A549 (cell line): ENCODE data around the gene GTPBP6. TPM values are rescaled to one million over a fixed set of nuclear protein-coding genes. Genes with fewer than 3 reads are reported as not detected.
"Not testable (repeated sequence)": the region's sequence is repeated elsewhere in the genome, so short reads cannot be mapped to it uniquely, and the experiment has no call there.

Source experiments
- ATAC-seq, 2 experiments: fragments of 200-7000 bp in 1 of 2; fragments of >200 bp in 1 of 2; cut with Nextera tagmentation in 1 of 2; cut with Tn5 transposase in 1 of 2; 3 replicates each; pipeline versions ENCODE4 v1.8.0 to v1.9.1; 2018 to 2020; ENCODE audit warnings: mild to moderate bottlenecking in 1 of 2, moderate library complexity in 1 of 2
- CTCF ChIA-PET: fragments of 300-600 bp; sonication (Branson Sonifier 250); formaldehyde crosslinking; extraction: SDS; loops from one replicate; lab custom pipeline; 2021; ENCODE audit warnings: antibody characterized with exemption, inconsistent platforms; lab: Yijun Ruan, JAX
- POLR2A ChIA-PET: fragments of 350-600 bp; formaldehyde crosslinking; extraction: SDS; loops from one replicate; lab custom pipeline; 2021; ENCODE audit warnings: antibody characterized with exemption, inconsistent platforms; lab: Yijun Ruan, JAX
- DNase-seq, 2 experiments: peaks; one replicate each; pipeline versions ENCODE4 v3.0.0 to v3.0.0-alpha.2; 2011 to 2016; ENCODE audit warnings: low read depth in 1 of 2, low spot score in 1 of 2
- FAIRE-seq: peaks from 2 replicates; lab custom pipeline; 2011; peaks lifted over from hg19 to GRCh38; lab: Jason Lieb, UNC
- H3K27ac ChIP-seq, 2 experiments: fragments of >200 bp; sonication (Bioruptor Twin); formaldehyde crosslinking; 3 replicates each; pipeline ENCODE4 v1.5.1; 2016 to 2017
- H3K4me1 ChIP-seq: fragments of >200 bp; sonication (Bioruptor Twin); formaldehyde crosslinking; 3 replicates; pipeline ENCODE4 v1.6.1; 2016
- H3K4me2 ChIP-seq: fragments of >200 bp; sonication (Bioruptor Twin); formaldehyde crosslinking; 3 replicates; pipeline ENCODE4 v1.6.1; 2016
- H3K4me3 ChIP-seq: fragments of >200 bp; sonication (Bioruptor Twin); formaldehyde crosslinking; 3 replicates; pipeline ENCODE4 v1.5.1; 2016
- H3K9me3 ChIP-seq: fragments of >200 bp; sonication (Bioruptor Twin); formaldehyde crosslinking; 3 replicates; pipeline ENCODE4 v1.6.1; 2016
- BHLHE40 ChIP-seq: IDR thresholded peaks from 2 replicates; pipeline ENCODE4 v1.6.1; 2012; ENCODE audit warnings: low read depth, low read length, inconsistent platforms
- CBX2 ChIP-seq: fragments of 200-600 bp; sonication (generic); IDR thresholded peaks from 2 replicates; pipeline ENCODE4 v1.6.1; 2016; ENCODE audit warnings: low read depth, mild to moderate bottlenecking, borderline replicate concordance
- CEBPB ChIP-seq, 2 experiments: fragments of >200 bp in 1 of 2; sonication (Bioruptor Twin) in 1 of 2; formaldehyde crosslinking in 1 of 2; IDR thresholded peaks; 2 replicates each; pipeline ENCODE4 v1.6.1; 2012 to 2016
- CHD2 ChIP-seq: fragments of 150-350 bp; IDR thresholded peaks from 2 replicates; pipeline ENCODE4 v1.6.1; 2014; ENCODE audit warnings: low read length; ENCODE audit not compliant: partially characterized antibody
- EHMT2 ChIP-seq: fragments of 200-600 bp; sonication (generic); IDR thresholded peaks from 2 replicates; pipeline ENCODE4 v1.6.1; 2016; ENCODE audit warnings: antibody characterized with exemption, low read depth, mild to moderate bottlenecking, moderate library complexity
- ESRRA ChIP-seq: fragments of 150-350 bp; IDR thresholded peaks from 2 replicates; pipeline ENCODE4 v1.6.1; 2014; ENCODE audit warnings: mild to moderate bottlenecking, low read length, borderline replicate concordance
- JUN ChIP-seq, 2 experiments: fragments of >200 bp; sonication (Bioruptor Twin); formaldehyde crosslinking; IDR thresholded peaks; 2 replicates in 1 of 2; 3 replicates in 1 of 2; pipeline ENCODE4 v1.6.1; 2016 to 2017
- JUNB ChIP-seq: fragments of >200 bp; sonication (Bioruptor Twin); formaldehyde crosslinking; IDR thresholded peaks from 2 replicates; pipeline ENCODE4 v1.6.1; 2016
- MAZ ChIP-seq: fragments of 150-350 bp; IDR thresholded peaks from 2 replicates; pipeline ENCODE4 v1.6.1; 2014; ENCODE audit warnings: antibody characterized with exemption, low read depth, low read length, borderline replicate concordance
- MYC ChIP-seq: IDR thresholded peaks from 2 replicates; pipeline ENCODE4 v1.6.1; 2012; ENCODE audit warnings: mild to moderate bottlenecking, inconsistent platforms, low read length, improper control_type of control experiment, borderline replicate concordance
- NR3C1 ChIP-seq: fragments of >200 bp; sonication (Bioruptor Twin); formaldehyde crosslinking; IDR thresholded peaks from 3 replicates; pipeline ENCODE4 v1.6.1; 2017
- POLR2A ChIP-seq: IDR thresholded peaks from 2 replicates; pipeline ENCODE4 v1.6.1; 2012; ENCODE audit warnings: mild to moderate bottlenecking, low read length
- POLR2AphosphoS2 ChIP-seq: conservative IDR thresholded peaks from 2 replicates; pipeline ENCODE4 v1.6.1; 2012; ENCODE audit warnings: low read length, improper control_type of control experiment, inconsistent platforms
- SMC3 ChIP-seq: fragments of >200 bp; sonication (Bioruptor Twin); formaldehyde crosslinking; IDR thresholded peaks from 3 replicates; pipeline ENCODE4 v1.6.1; 2018; ENCODE audit warnings: inconsistent platforms
- SREBF2 ChIP-seq: fragments of 450-650 bp; IDR thresholded peaks from 2 replicates; pipeline ENCODE4 v1.6.1; 2014; ENCODE audit warnings: mild to moderate bottlenecking, moderate library complexity
- TP53 ChIP-seq: fragments of 250-450 bp; sonication (Bioruptor Pico); IDR thresholded peaks from 2 replicates; pipeline ENCODE4 v1.5.0; 2021; ENCODE audit warnings: mild to moderate bottlenecking, moderate library complexity
- WGBS: methylation state at CpG from one replicate; pipeline ENCODE4 v1.1.6; 2017; ENCODE audit errors: missing lambda C conversion rate; 5-methylcytosine and 5-hydroxymethylcytosine counted together
- polyA plus RNA-seq, 4 experiments: library from polyadenylated mRNA; depleted of rRNA in 3 of 4; stranded (reverse); fragments of >200 nt; fragmentation: RNase III in 1 of 4; extraction: RNeasy Plus Mini Kit Qiagen cat#74134 plus additional on column Dnase treatment in 1 of 4; gene quantifications; 2 replicates in 3 of 4; 3 replicates in 1 of 4; pipeline ENCODE4 v1.2.3, GENCODE V29; 2011 to 2017
- TF ChIP-seq, protein P1 (sequence below): fragments of >200 bp; sonication (Bioruptor Twin); formaldehyde crosslinking; IDR thresholded peaks from 3 replicates; pipeline ENCODE4 v1.6.1; 2016
- TF ChIP-seq, protein P2 (sequence below): fragments of 450-650 bp; IDR thresholded peaks from 2 replicates; pipeline ENCODE4 v1.6.1; 2014; ENCODE audit warnings: antibody characterized with exemption
- TF ChIP-seq, protein P3 (sequence below): fragments of 200-600 bp; sonication (generic); IDR thresholded peaks from 2 replicates; pipeline ENCODE4 v1.6.1; 2016; ENCODE audit warnings: antibody characterized with exemption, mild to moderate bottlenecking, moderate library complexity
- TF ChIP-seq, protein P4 (sequence below): IDR thresholded peaks from 2 replicates; pipeline ENCODE4 v1.6.1; 2012

Gene GTPBP6
- polyA plus RNA-seq, 2 of the 4 experiments (the other 2 are of a cell fraction) = 26.0 to 41.2 TPM

DNA sequence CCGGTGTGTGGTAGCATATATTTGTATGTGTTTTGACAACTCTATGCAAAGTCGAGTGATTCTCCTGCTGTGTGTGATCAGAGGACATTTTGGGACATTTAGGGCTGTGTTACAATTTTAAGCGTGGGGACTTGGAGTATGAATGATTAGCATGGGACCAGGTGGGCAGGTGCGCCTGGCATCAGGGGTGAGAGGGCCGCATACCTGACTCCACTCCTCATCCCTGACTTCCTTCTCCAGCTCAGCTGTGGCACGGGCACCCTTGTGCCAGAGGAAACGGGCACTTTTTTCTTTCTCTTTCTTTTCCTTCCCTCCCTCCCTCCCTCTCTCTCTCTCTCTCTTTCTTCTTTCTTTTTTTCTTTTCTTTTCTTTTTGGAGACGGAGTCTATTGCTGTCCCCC lies 53.1 kb downstream of the GTPBP6 start:
- ATAC-seq (no peak), DNase-seq (no peak), FAIRE-seq (no peak)
- ChIA-PET POLR2A (no interaction called here), CTCF (no interaction called here)
- Histone ChIP-seq H3K4me1 (peaks cover 50% of the 10 kb centered on the region), H3K4me2 (peak overlapping the region; percentile 41), H3K9me3 (no peaks in the 10 kb centered on the region), H3K27ac (peak overlapping the region; percentile 93 to 96), H3K4me3 (no peak overlapping the region)
- WGBS = 81% methylated on average over 8 of the region's 8 CpGs
- TF ChIP-seq ESRRA (no peak), JUN (IDR thresholded peaks at IDR 0.05) (no peak), NR3C1 (no peak), POLR2A (no peak), TP53 (CRISPR knock-in tag) (no peak), MYC (no peak), EHMT2 (no peak), POLR2AphosphoS2 (no peak), MAZ (no peak), JUNB (no peak), CHD2 (no peak), SMC3 (no peak), BHLHE40 (no peak), SREBF2 (no peak), CBX2 (no peak)
- TF ChIP-seq, protein P1, sequence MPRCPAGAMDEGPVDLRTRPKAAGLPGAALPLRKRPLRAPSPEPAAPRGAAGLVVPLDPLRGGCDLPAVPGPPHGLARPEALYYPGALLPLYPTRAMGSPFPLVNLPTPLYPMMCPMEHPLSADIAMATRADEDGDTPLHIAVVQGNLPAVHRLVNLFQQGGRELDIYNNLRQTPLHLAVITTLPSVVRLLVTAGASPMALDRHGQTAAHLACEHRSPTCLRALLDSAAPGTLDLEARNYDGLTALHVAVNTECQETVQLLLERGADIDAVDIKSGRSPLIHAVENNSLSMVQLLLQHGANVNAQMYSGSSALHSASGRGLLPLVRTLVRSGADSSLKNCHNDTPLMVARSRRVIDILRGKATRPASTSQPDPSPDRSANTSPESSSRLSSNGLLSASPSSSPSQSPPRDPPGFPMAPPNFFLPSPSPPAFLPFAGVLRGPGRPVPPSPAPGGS = no peak
- TF ChIP-seq, protein P2, sequence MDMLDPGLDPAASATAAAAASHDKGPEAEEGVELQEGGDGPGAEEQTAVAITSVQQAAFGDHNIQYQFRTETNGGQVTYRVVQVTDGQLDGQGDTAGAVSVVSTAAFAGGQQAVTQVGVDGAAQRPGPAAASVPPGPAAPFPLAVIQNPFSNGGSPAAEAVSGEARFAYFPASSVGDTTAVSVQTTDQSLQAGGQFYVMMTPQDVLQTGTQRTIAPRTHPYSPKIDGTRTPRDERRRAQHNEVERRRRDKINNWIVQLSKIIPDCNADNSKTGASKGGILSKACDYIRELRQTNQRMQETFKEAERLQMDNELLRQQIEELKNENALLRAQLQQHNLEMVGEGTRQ = no peak
- TF ChIP-seq, protein P3, sequence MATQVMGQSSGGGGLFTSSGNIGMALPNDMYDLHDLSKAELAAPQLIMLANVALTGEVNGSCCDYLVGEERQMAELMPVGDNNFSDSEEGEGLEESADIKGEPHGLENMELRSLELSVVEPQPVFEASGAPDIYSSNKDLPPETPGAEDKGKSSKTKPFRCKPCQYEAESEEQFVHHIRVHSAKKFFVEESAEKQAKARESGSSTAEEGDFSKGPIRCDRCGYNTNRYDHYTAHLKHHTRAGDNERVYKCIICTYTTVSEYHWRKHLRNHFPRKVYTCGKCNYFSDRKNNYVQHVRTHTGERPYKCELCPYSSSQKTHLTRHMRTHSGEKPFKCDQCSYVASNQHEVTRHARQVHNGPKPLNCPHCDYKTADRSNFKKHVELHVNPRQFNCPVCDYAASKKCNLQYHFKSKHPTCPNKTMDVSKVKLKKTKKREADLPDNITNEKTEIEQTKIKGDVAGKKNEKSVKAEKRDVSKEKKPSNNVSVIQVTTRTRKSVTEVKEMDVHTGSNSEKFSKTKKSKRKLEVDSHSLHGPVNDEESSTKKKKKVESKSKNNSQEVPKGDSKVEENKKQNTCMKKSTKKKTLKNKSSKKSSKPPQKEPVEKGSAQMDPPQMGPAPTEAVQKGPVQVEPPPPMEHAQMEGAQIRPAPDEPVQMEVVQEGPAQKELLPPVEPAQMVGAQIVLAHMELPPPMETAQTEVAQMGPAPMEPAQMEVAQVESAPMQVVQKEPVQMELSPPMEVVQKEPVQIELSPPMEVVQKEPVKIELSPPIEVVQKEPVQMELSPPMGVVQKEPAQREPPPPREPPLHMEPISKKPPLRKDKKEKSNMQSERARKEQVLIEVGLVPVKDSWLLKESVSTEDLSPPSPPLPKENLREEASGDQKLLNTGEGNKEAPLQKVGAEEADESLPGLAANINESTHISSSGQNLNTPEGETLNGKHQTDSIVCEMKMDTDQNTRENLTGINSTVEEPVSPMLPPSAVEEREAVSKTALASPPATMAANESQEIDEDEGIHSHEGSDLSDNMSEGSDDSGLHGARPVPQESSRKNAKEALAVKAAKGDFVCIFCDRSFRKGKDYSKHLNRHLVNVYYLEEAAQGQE = no peak
- TF ChIP-seq, protein P4, sequence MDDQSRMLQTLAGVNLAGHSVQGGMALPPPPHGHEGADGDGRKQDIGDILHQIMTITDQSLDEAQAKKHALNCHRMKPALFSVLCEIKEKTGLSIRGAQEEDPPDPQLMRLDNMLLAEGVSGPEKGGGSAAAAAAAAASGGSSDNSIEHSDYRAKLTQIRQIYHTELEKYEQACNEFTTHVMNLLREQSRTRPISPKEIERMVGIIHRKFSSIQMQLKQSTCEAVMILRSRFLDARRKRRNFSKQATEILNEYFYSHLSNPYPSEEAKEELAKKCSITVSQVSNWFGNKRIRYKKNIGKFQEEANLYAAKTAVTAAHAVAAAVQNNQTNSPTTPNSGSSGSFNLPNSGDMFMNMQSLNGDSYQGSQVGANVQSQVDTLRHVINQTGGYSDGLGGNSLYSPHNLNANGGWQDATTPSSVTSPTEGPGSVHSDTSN = no peak

DNA sequence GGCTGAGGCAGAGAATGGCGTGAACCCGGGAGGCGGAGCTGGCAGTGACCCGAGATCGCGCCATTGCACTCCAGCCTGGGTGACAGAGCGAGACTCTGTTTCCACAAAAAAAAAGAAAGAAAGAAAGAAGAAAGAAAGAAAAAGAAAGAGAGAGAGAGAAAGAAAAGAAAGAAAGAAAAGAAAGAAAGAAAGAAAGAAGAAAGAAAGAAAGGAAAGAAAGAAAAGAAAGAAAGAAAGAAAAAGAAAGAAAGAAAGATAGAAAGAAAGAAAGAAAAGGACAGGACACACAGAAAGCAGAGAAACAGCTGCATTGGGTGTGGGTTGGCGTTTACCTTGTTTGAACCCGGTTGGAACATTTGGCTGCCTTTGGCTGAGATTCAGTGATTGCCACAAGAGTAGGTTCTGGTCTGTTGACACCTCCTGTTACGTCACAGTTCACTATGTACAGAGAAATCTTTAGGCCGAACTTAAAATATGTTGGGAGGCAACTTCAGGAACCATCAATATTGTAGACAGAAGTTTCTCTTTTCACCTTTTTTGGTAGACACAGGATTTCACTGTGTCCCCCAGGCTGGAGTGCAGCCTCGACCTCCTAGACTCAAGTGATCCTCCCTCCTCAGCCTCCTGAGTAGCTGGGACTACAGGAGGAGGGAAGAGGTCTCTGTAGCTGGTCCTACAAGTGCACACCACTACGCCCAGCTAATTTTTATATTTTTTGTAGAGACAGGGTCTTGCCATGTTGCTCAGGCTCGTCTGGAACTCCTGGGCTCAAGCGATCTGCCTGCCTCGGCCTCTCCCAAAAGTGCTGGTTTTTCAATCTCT lies 53.8 kb downstream of the GTPBP6 start:
- no peak for FAIRE-seq
- Histone ChIP-seq H3K4me1 (peaks cover 57% of the 10 kb centered on the region), H3K4me3 (no peak overlapping the region), H3K9me3 (no peaks in the 10 kb centered on the region), H3K27ac (peak overlapping the region; percentile 93 to 96), H3K4me2 (peak overlapping the region; percentile 41)
- no peak for ATAC-seq
- peak in 1 of 2 experiments; percentile 75 for DNase-seq
- POLR2A ChIA-PET = no interaction called here
- CTCF ChIA-PET = no interaction called here
- WGBS = 64% methylated on average over 16 of the region's 16 CpGs
- TF ChIP-seq JUNB (no peak), CEBPB (IDR thresholded peaks at IDR 0.05) (peak; percentile 53 to 61; a peak in 3 of 4 replicates)

DNA sequence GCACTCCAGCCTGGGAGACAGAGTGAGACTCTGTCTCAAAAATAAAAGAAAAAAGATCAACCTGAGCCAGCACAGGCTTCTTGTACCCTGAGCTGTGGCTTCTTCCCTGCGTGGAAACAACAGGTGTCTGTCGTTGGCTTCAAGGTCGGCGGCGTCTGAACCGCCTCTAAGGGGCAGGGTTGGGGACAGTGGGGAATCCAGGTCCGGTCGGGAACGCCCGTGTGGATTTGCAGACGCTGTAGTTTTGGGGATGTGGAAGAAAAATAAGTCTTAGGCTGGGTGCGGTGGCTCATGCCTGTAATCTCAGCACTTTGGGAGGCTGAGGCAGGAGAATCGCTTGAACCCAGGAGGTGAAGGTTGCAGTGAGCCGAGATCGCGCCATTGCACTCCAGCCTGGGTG lies 54.6 kb downstream of the GTPBP6 start:
- H3K9me3 ChIP-seq, H3K4me3 ChIP-seq, DNase-seq, ATAC-seq, POLR2A ChIA-PET, CTCF ChIA-PET, FAIRE-seq: not testable (repeated sequence)
- Histone ChIP-seq H3K27ac (peak overlapping the region; percentile 93 to 96), H3K4me2 (peak overlapping the region; percentile 41; the same call in 2 of the 3 replicates), H3K4me1 (peaks cover 61% of the 10 kb centered on the region)
- 94% methylated on average over 16 of the region's 16 CpGs for WGBS
